HG03342 (cell line): ENCODE measurements around the gene NOTO.

Experiments used
- ATAC-seq: cut with Tn5 transposase; IDR thresholded peaks from one replicate; pipeline ENCODE4 v1.9.1; 2021; ENCODE audit warnings: mild to moderate bottlenecking, moderate library complexity; ENCODE audit not compliant: unreplicated experiment

Gene NOTO

DNA sequence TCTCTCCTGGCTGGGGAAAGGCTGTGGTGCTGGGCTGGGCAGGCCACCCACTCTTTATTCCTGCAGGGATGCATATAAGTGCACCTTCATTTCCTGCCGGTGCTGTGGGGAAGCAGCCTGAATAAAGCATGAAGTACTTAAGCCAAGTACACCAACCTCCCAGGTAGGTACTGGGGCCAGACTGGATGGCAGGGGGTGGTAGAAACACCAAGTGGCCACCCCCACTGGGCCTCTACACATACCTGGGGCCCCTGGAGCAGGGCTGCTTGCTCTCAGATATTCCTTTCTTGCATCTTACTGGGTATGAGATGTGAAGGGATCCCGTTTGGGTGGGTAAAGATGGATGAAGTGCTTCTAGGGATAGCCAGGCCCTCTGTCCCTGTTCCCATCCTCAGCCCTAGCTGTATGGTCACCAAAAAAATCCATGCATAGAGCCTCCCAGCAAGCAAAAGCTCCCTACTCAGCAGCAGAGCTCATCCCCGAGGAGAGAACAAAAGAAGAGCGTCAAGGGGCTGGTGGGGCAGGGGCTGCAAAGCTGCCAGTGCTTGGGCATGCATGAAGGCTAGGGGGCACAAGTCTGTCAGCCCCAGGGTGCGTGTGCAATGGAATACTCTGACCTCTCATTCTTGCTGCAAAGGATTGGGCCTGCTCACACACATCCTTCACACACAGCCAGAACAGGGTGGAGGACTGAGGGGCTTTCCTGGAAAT lies 53.7 kb downstream of the NOTO start:
- no peak for ATAC-seq

DNA sequence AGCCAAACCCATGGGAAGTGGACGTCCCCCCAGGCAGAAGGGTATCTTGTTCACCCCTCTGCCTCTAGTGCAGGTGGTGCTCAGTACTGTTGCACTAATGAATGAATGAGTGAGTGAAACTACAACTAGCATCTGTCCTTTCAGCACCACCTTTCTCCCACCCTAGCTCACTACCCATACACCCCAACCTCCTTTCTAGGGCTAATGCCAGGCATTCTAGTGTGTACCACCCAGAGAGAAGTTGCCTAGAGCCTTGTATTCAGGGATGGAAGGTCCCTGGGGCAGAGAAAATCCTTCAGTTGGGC lies 54.2 kb downstream of the NOTO start:
- no peak for ATAC-seq

DNA sequence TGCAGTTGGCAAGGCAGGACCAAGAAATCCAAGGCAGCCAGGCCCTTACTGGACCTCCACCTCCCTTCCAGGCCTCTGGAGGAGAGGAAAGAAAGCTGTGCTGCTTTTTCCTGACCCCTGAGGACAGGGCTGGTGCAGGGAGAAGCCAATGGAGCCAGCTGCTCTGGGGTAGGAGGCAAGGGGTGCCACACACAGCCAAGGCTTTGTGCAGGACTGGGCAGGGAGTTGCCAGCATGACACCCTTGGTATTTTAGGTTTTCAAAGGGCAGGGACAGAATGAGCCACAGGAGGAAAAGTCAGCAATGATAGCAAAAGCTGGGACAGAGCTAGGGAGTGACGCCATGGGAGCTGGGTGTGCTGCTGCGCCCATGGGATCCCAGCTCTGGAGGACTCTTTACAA lies 54.6 kb downstream of the NOTO start:
- no peak for ATAC-seq

DNA sequence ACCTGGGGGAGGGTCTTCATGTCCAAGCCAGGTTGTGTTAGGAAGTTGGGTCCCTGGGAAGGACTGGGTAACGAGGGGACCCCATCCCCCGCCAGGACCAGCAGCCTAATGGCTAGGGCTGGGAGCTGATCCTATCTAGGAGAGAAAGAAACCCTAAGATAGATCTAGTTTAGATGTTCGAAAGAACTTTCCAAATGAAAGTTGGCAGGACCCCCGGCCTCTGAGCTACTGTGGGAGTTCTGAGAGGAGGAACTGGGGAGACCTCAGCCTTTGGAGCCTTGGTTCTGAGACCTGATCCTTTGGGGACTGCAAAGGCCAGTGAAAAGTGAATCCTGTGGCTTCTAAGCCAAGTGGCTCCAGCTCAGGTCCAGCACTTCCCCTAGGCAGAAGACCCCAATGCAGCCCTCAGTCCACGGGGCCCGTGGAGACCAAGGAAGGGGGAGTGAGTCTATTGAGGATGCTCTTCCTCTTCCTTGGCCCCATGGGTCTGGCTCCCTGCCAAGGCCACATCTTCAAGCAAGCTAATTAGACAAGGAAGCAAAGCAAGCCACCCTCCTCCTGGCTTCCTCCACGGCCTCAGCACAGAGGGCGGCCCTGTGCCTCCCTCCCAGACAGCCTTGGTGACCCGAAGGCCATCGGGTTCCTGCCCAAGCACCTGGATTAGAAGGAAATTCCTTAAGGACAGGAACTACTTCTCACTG lies 55.2 kb downstream of the NOTO start:
- ATAC-seq: no peak

DNA sequence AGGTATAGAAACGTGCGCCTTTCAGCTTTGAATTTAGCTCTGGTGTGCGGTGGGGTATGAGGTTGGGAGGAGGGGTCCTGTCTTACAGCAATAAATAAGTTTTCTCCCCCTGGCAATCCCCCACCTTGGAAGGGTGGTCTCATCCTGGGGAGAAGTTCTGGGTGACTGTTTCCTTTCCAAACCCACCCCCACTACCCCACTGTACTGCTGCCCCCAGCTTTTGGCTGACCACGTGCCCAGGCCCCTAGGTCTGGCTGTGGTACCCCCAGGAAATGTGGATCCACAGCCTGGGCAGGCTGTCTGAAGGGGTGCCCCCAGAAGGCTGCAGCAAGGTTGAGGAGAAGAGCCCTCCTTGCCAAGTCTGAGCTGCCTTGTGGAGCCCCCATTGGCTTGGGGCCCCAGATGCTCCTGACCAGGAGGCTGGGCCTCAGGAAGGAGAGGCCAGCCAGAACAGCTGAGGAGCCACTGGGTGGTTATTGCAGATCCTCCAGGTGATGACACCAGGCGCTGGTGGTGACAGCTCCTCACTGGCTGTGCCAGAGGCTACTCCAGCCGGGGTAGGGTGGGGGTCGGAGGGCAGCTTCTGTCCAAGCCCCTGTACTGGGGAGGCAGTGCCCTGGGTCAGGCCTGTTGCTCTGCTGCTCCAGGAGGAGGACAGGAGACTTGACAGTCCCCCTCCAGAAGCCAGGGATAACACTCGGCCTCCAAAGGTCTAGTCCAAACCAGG lies 56.0 kb downstream of the NOTO start:
- ATAC-seq: no peak

GRCh38 chr2:73258913-73259215 lies 56.5 kb downstream of the NOTO start:
- ATAC-seq: no peak

- ATAC-seq: no peak
Observed at GRCh38 chr2:73259276-73259675, 56.9 kb downstream of the NOTO start.

GRCh38 chr2:73259704-73260337 lies 57.4 kb downstream of the NOTO start:
- ATAC-seq: no peak

DNA sequence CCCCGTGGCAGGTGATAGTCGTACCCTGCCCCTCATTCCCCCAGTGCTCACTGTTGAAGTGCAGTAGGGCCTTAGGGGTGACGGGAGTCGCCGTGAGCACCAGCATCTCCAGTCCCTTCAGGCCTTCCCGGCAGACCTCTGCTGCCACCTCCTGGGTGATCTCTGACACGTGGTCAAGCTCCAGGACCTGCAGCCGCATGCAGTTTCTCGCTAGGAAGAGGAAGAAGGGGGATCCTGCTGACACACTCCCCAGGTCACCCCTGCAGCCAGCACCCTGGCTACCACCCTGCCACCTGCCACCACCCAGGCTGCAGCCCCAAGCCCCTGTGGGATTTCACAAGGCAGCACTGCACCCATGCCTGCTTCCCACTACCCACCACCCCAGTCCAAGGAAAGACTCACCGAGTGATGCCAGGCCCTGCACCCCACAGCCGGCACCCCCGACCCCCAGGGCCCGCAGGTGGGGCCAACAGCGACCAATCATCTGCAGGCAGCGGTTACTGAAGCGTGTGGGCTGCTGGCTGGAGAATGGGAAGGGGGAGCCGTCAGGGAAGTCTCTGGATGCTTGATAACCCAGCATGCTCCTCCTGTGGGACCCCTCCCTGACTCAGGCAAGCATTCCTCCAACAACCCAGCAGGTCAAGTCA lies 58.1 kb downstream of the NOTO start:
- no peak for ATAC-seq
